Measurements from ENCODE around the gene GOLGA6C.
"Not testable (repeated sequence)": the region's sequence is repeated elsewhere in the genome, so short reads cannot be mapped to it uniquely, and the experiment has no call there.

The GOLGA6C gene

DNA sequence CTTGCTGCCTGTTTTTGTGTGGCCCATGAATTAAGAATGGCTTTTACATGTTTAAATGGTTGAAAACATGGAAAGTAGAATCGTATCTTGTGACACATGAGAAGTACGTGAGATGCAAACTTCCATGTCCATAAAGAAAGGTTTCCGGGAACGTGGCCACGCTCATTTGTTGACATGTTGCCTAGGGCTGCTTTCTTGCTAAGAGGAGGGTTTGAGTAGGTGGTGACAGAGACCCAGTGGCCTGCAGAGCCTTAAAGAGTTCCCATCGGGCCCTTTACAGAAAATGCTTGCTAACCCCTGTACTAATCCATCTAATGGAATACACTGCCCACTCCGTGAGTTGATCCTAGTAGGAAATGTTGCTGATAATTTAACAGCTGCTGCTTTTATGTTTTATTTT is 31.0 kb upstream of the GOLGA6C start:
- ATAC-seq, DNase-seq: not testable (repeated sequence)

DNA sequence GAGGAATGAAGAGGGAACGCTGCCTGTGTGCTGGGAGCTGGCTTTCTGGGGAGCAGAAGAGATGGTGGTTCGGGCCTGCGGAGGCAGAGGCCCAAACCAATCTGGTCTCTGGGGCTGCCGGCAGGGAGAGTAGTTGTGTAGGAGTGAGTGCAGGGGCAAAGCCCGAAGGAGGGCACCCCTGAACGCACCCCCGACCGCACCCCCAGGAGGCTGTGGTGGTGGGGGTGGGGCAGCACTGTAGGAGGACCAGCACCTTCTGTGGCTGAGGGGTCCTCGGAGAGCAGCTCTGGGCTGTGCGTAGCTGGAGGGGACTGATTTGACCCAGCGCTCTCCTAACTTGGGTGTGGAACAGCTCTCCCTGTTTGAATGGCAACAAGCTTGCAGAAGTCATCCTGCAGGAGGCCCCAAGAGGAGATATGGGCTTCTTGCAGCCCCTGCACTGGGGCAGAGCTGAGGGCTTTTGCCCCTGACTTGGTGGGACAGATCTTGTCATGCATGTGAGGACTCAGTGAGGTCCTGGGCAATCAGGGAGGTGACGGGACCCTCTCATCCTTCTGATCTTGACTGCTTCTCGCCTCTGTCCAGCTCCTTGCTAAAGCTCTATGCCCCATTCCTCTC is 30.4 kb upstream of the GOLGA6C start:
- DNase-seq: no peak
- no peak for ATAC-seq

DNA sequence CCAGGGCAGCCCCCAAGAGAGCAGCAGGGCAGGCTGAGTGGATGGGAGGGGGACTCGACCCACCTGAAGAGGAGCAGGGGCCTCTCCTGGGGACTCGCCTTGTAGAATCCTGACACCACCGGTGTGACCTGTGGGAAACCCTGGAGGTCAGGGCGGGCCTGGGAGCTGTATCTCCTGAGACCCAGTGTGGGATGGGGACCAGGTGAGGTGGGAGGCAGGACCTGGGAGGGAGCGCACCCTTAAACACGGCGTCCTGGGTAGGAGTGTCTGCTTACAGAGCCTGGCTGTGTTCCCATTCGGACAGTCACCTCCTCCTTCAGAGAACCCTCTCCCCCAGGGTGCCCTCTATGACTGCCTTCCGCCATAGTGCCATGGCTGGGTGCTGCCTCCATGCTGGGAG is 29.3 kb upstream of the GOLGA6C start:
- no peak for DNase-seq
- ATAC-seq: no peak

DNA sequence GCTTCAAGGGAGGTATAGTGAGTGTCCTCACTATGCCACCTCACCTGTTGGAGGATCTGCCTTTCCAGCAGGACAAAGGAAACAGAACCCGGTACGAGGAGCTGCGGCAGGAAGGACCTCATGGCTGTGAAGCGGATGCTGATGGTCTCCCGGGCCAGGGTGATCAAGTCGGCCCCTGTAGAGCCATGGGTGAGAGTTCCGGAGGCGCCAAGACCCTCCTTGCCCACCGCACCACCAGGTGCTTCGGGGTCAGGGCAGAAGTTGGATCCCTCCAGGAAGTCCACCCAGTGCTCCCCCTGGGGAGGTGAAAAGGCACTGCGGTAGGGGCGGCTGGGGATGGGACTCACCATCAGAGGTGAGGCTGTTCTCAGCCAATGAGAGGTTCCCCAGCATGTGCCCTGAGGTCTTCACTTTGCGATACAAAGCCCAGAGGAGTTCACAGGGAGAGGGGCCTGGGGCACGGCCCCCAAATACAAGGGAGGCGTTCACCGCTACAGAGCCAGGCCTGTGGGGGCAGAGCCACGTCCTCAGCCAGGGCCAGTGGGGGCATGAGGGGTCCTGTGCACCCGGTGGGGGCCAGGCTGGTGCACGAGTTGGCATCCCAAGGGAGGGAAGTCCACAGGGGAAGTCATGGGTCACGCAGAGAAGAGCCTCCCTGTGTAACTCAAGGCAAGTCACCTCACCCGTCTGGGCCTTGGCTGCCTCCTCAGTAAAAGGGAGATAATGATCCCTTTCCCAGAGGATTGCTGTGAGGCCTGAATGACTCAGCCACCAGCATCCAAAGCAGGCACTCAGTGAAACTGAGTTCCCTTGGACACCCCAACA is 28.7 kb upstream of the GOLGA6C start:
- ATAC-seq (no peak), DNase-seq (no peak)

DNA sequence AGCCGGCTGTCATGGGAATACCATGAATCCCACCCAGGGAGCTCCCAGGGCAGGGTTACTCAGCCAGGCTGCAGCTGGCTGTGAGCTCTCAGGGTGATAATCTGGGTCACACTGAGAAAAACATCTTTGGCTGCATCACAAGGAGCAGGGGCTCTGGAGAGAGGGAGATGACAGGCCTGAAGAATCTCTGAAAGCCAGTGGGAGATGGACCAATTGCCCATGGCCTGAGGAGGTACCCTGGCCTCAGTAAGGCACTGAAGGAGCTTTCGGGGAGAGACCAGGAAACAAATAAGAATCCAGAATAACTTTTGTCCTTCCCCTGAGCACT is 28.2 kb upstream of the GOLGA6C start:
- ATAC-seq: no peak
- no peak for DNase-seq

DNA sequence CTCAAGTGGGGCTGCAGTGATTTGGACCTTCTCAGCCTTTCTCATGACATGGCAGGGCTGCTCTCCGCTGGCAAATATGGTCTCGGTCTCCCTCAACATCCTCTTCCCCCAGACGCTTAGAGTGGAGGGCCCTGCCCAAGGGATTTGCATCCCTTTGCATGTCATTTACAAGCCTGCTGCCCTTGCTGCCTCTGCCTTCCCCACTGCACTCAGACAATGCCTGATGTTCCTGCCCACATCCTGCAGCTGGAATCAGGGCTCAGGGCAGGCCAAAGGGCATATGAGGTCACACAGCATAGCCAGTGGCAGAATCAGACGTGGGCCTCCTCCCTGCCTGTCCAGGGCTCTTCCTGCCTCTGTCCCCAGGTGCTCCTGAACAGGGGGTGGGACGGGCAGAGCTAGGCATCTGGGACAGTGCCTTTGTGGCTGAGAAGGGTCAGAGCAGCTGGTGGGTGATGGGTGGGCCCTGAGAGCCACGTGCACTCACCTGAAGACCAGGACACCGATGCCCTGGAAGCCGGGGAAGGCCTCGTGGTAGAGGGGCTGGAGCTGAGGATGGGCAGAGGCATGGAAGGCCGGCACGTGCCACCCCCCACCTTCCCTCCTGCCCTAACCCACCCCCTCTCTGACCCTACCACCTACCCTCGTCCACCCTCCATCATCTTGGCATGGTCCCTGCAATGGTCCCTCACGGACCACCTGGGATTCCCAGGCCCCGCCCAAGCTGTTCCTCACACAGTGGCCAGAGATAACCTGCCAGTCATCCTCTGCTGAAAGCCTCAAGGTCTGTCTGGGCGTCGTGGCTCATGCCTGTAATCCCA is 27.4 kb upstream of the GOLGA6C start:
- ATAC-seq: no peak

DNA sequence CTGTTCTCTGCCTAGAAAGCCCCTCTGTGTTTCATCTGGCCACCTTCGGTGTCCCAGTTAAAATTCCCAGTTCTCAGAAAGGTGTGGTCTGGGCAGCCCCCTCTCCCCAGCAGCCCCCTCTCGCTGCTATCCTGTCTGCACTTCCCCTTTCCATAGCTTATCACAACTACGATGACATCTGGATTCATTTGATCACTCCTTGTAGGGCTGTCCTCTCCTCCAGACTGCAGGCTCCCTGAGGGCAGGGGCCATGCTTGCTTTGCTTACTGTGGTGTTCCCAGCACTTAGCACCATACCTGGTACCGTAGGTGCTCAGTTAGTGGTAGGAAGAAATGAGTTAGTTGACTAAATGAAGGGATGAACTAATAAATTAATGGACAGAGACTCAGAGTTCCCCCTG is 26.3 kb upstream of the GOLGA6C start:
- DNase-seq (no peak), ATAC-seq (no peak)

More for the DNA sequence above, 27.4 kb upstream of the GOLGA6C start:
- no peak for DNase-seq

DNA sequence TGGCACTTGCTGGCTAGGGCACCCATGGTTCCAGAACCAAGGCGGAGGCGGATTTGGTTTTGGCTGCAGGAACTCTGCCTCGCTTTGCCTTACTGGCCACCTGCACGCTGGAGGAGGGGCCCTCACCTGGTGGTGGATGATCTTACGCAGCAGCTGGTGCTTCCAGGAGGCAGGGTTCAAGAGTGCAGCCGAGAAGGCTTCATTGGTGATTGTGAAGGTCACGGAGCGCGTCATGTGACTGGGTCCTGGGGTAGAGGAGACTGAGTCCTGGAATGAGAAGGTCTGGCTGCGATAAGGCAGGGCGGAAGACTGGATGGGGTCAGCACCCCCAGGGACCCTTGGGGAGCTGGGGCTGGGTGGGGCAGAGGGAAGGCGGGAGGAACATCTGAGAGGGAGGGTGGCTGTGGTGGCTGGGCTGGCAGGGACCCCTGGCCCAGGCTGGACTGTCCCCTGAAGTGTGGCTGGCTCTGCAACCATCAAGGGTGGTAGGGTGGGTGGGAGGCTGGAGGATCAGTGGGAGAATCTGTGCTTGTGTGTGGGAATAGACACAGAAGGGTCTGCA is 25.8 kb upstream of the GOLGA6C start:
- ATAC-seq (no peak), DNase-seq (no peak)

DNA sequence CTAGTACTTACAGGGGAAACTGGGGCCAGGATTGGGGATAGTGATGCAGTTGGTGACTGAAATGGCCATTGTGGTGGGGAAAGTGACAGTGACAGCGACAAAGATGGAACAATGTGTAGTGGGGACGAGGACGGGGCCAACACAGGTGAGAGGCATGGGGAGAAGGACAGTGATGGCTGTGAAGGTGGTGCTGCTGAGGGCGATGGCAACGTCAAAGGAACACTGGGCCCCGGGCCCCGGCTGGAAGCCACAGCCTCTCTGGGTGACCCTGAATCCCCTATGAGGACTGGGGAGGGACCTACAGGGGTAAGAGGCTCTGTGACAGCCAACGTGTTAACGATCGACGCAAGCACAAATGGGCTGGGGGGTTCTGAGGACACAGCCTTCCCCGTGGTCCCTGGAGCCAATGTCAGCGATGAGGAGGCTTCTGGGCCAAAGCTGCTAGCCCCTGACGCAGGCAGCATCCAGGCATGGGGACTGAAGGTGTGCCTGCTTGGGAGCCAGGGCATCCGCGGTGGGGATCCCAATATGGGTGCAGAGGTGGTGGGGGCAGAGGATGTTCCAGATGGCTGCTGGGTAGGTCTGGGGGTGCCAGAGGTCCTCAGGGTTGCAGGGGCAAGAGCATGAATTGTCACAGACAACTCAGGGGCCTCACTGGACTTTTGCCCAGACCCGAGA is 25.2 kb upstream of the GOLGA6C start:
- no peak for ATAC-seq
- DNase-seq: no peak

DNA sequence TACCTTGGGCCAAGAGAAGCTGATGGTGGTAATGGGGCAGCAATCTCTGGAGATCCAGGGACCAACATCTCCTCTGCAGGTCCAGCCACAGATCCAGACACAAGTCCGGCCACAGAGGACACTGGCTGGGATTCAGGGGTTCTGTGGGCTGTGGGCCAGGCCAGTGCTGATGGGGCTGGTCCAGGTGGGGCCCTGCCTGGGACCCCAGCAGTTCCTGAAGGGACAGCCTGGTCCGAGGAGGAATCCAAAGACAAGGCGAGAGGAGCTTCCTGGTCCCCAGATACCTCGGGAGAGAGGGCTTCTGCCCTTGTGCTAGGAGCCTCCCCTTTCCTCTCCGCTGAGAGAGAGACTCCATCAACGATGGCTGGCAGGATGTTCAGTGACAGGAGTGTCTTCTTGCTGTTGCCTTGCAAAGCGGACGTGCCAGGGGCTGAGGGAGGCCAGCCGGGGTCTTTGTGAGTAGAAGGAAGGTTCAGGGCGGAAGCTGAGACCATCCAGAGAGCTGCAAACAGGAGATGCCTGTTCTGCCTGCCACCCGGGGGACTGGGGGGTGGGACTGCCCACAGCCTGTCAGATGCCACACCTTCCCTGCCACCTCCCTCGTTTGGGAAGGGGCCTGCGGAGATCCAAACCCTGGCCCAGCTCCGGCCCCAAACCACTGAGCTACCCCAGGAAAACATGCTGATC is 24.5 kb upstream of the GOLGA6C start:
- no peak for DNase-seq

DNA sequence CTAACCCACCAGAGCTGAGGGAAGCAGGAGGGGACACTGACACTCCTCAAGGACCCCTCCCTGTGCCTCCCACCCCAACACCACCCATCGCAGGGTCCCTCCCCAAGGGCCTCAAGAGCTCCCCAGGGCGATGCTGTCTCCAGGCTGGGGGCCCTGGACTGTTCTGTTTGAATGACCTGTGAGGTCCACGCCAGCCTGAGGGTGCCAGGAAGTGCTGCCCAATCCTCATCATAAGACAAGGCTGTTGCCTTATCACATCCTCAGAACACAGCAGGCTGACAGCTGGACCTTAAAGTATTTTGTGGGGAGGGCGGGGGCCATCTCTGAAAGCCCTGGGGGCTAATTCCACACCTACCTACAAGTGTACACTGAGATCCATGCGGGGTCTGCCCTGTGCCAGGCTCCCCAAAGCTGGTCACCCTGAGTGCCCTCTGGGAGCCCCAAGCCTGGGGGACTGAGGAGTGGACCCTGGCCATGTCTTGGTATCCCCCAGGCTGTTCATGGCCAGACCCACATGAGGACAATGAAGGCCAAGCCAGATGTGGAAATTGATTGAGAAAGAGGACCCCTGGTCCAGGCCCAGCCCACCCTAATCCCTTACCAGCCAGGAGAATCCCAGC is 23.8 kb upstream of the GOLGA6C start:
- no peak for ATAC-seq
- no peak for DNase-seq

More for the DNA sequence above, 24.5 kb upstream of the GOLGA6C start:
- ATAC-seq: no peak

DNA sequence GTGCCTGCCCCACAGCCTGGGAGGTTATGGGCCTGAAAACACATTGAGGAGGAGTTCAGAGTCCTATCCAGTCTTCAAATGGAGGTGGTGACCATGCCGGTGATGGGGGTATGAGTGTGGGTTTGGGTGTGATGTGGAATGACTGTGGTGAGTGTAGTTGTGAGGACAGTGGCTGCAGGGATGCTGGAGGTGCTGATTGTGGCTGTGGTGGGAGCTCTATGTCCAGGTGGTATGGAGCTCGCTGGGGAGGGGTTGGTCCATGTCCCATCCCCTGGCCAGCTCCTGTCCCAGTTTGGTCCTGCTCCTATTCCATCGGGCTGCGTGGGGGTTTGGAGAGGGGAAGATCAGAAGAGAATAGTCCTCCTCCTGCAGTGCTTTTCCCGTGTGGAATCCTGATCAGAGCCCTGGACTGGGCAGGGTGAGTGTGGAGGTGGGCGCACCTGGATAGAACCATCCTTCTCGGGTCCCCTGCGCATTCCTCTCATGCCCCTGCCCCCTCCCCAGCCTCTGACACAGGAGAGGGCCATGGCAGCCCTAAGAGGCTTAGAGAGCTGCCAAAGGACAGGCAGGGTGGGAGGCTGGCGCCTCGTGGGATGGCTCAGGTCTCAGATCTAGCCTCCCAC is 23.0 kb upstream of the GOLGA6C start:
- DNase-seq (no peak), ATAC-seq (no peak)

DNA sequence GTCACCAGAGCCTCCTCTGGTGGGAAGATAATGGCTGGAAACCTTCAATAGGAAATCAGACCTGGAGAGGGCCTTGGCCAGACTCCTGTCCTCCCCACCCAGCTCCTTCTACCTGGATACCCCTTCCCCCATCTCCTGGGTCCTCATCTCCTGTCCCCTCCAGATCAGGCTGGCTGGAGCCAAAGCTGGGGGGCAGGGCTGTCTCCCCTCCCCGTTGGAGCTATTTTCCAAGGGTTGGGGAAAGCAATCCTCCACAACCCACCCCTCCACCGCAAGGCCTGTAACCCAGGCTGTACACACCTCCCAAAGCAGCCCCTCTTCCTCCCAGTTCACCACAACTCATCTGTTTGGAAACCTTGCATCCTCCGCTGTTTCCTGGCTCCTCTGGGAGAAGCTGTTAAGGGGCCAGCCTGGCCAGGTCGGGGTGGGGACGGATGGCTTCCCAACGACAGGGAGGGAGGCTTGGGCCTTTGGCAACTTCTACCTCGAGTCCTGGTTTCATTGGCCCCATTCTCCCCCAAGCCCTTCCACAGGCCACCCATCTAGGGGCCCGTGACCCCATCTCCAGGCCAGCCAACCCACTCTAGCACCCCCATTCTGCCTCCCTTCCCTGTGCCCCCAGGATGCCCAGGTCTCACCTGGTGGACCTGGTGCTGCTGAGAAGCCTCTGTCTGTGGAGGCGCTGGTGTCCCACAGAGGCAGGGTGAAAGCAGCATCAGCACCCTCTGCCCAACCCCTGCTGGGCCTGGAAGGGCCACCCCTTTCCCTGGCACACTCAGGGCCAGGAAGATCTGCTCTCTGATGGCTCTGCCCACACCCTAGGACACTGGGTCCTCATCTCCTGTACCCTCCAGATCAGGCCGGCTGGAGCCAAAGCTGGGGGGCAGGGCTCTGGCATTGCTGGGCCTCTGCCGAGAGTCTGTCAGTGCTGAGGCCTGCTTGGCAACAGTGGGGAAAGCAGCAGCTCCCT is 22.1 kb upstream of the GOLGA6C start:
- DNase-seq: no peak
- no peak for ATAC-seq

DNA sequence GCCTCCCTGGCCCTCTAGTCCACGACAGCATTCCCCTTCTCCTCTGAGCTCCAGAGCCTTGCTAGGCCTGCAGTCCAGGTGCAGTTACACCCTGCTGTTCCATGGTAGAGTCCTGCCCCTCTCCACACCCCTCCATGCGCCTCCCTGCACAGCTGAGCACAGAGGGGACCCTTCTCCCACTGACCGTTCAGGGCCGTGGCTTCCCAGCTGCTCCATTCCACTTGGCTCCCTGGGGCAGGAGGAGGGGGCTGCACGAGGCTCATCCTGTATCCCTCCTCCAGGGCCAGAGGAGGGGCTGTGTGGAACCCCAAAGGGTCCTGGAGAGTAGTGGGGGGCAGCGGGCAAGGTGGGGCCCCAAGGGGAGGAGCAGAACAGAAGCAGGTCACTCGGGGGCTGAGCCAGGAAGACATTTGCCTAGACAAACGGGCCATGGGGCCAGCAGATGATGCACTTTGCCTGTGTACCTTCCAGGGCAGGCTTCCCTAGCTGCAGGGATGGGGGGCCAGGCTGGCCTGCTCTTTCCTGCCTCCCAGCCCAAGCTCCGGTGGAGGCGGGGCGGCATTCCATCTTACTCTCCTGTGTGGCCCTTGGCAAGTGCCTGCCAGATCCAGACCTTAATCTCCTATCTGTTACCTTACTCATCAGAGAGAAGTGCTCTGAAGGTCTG is 20.7 kb upstream of the GOLGA6C start:
- ATAC-seq: peak; percentile 9
- DNase-seq: no peak

DNA sequence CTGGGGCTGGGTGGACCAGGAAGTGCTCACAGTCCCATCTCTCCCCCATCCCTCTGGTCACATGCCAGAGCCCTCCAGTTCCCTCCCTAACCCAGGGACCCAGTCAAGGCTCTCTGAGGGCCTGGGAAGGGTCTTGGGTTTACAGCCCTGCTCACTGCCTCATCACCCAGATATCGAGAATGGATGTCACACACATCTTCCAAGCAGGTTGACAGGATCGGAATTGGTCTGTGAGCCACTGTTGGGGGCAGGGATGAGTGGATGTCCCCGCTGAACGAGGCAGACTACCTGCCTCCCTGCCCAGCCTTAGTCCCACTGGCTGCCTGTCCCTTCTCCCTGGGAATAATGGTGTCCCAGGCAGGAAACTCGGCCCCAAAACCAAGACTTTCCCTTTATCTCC is 20.0 kb upstream of the GOLGA6C start:
- no peak for DNase-seq
- no peak for ATAC-seq

DNA sequence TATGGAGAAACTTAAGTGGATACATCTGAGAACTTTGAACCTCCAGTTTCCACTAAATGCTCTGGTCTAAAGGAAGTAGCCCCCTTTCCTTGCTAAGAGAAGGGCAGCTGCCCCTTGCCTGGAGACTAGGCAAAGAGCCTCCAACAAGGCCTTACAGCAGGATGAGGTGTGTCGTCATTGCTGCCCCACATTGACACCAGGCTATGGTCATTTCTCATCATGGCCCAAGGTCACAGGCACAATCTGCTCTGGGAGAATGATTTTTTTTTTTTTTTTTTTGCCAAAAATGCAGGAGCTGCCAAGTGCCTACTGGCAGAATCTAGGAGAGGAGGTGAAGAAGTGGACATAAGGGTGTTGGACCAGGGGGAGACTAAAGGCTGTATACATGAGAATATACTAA is 12.4 kb upstream of the GOLGA6C start:
- not testable (repeated sequence) for DNase-seq, ATAC-seq

DNA sequence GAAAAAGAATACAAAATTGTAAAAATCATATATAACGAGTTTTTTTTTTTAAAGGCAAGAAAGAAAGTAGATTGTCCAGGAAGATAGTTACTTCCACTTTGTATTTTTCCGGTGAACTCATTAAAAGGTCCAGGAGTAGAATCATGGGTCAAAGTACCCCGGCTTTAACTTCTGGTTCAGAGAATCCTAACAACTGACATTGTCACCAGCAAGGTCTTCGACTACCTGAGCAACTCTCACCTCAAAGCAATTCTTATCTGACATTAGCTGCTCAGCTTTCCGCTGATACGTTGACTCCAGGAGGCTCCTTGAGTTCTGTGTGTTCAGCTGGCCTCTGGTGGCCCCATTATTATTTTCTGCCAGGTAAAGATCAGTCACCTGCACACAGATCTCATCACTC is 9.1 kb upstream of the GOLGA6C start:
- not testable (repeated sequence) for ATAC-seq, DNase-seq

DNA sequence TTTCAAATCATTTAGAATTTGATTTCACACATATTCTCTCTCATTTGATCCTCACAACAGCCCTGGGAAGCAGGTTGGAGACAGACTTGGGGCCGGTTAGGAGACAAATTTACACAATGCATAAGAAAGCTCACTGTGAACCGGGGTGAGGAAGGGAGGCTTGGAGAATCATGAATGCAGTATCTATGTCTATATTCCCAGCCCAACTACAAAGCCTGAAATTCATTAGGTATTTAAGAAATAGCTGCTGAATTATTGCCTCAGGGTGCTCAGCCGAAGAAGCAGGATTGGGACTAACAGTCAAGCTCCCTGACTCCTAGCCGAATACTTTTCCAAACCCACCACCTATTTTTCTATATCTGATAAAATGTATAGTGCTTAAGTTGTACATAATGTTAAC is 8.4 kb upstream of the GOLGA6C start:
- ATAC-seq (no peak), DNase-seq (no peak)

DNA sequence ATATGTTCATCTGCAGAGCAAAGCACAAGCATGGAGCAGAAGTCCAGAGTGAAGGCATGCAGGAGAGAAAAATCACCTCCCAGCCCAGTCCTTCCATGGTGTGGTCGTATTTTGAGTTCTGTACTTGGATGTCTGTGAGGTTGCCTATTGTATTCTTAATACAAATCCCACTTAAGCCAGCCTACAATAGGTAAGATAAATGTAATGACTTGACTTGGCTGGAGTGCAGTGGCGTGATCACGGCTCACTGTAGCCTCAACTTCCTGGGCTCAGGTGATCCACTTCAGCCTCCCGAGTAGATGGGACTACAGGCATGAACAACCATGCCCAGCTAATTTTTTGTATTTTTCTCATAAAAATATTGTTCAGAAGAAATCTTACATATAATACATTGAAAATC is 6.8 kb upstream of the GOLGA6C start:
- not testable (repeated sequence) for ATAC-seq

More for the DNA sequence above, 6.8 kb upstream of the GOLGA6C start:
- not testable (repeated sequence) for DNase-seq

Measured in stimulated activated naive CD8-positive, alpha-beta T cell treated with anti-CD3 and anti-CD28 coated beads, Interleukin-15, Interleukin-2, amounts not matched to agents 100 U/mL and 50 U/mL, for 24 hours (primary cell).